B cell (primary cell): ENCODE measurements around the gene UBN1. TPM values are rescaled to one million over a fixed set of nuclear protein-coding genes. Genes with fewer than 3 reads are reported as not detected.

Experiments used
- ATAC-seq: fragments of 200-7000 bp; cut with Tn5 transposase; one replicate; pipeline ENCODE4 v1.10.0; 2021; ENCODE audit warnings: low read depth, mild to moderate bottlenecking, moderate number of reproducible peaks, moderate library complexity
- CTCF ChIA-PET: fragments of 350-600 bp; sonication (Branson Sonifier 250); formaldehyde crosslinking; loops from one replicate; lab custom pipeline; 2021; ENCODE audit warnings: antibody characterized with exemption, inconsistent platforms; lab: Charles Lee
- POLR2A ChIA-PET: fragments of 350-600 bp; sonication (Branson Sonifier 250); formaldehyde crosslinking; loops from one replicate; lab custom pipeline; 2021; ENCODE audit warnings: antibody characterized with exemption; lab: Charles Lee
- DNase-seq: peaks from one replicate; pipeline ENCODE4 v3.0.0; 2013
- H2AFZ ChIP-seq: 2 replicates; pipeline ENCODE4 v1.6.1; 2012; ENCODE audit warnings: mild to moderate bottlenecking, low read depth, low read length; ENCODE audit not compliant: insufficient read depth, poor library complexity, severe bottlenecking
- H3K27ac ChIP-seq, 2 donors: 1 replicate in 1 of 2; 2 replicates in 1 of 2; pipeline ENCODE4 v1.5.1; 2012 to 2013; ENCODE audit warnings: low read length in 2 of 2, mild to moderate bottlenecking in 2 of 2, moderate library complexity in 1 of 2
- H3K27me3 ChIP-seq, 4 experiments: fragments of 200-600 bp in 1 of 4; sonication (generic) in 1 of 4; replicated peaks in 1 of 4; 1 replicate in 2 of 4; 2 replicates in 2 of 4; pipeline versions ENCODE4 v1.6.1 to v1.7.0; 2013 to 2016; ENCODE audit warnings: low read length in 3 of 4, mild to moderate bottlenecking in 2 of 4, mixed read lengths in 1 of 4, moderate library complexity in 1 of 4; ENCODE audit not compliant: insufficient read depth in 4 of 4, control insufficient read depth in 3 of 4; ENCODE audit errors: control extremely low read depth in 1 of 4
- H3K36me3 ChIP-seq, 2 experiments: replicated peaks in 1 of 2; 1 replicate in 1 of 2; 2 replicates in 1 of 2; pipeline versions ENCODE4 v1.6.1 to v1.7.1; 2013; ENCODE audit warnings: low read length in 1 of 2; ENCODE audit not compliant: insufficient read depth in 2 of 2, control insufficient read depth in 1 of 2; ENCODE audit errors: control extremely low read depth in 1 of 2, extremely low read depth in 1 of 2
- H3K4me1 ChIP-seq, 2 donors: fragments of 200-600 bp in 1 of 2; sonication (generic) in 1 of 2; 1 replicate in 1 of 2; 2 replicates in 1 of 2; pipeline versions ENCODE4 v1.5.1 to v1.6.1; 2013 to 2017; ENCODE audit warnings: low read length in 2 of 2; ENCODE audit not compliant: control insufficient read depth in 2 of 2, insufficient read depth in 2 of 2
- H3K4me2 ChIP-seq: replicated peaks from 2 replicates; pipeline ENCODE3; 2012; ENCODE audit warnings: mild to moderate bottlenecking, low read depth, low read length; ENCODE audit not compliant: poor library complexity, severe bottlenecking
- H3K4me3 ChIP-seq, 5 experiments: fragments of 200-600 bp in 1 of 5; sonication (generic) in 1 of 5; 1 replicate in 3 of 5; 2 replicates in 2 of 5; pipeline versions ENCODE4 v1.5.1 to v1.7.0; 2011 to 2016; ENCODE audit warnings: low read length in 4 of 5, mild to moderate bottlenecking in 4 of 5, low read depth in 2 of 5, control low read depth in 1 of 5, moderate library complexity in 1 of 5; ENCODE audit not compliant: insufficient read depth in 1 of 5; ENCODE audit errors: control extremely low read depth in 1 of 5, extremely low read depth in 1 of 5
- H3K79me2 ChIP-seq: fragments of 200-600 bp; sonication (generic); one replicate; pipeline ENCODE4 v1.6.0; 2016; ENCODE audit warnings: low read length; ENCODE audit not compliant: control insufficient read depth, insufficient read depth
- H3K9ac ChIP-seq: fragments of 200-600 bp; sonication (generic); 2 replicates; pipeline ENCODE4 v1.6.1; 2017; ENCODE audit warnings: mild to moderate bottlenecking, low read length, moderate library complexity
- H3K9me3 ChIP-seq, 3 donors: one replicate each; pipeline versions ENCODE4 v1.6.1 to v1.7.1; 2013; ENCODE audit warnings: low read length in 2 of 3; ENCODE audit not compliant: control insufficient read depth in 2 of 3, insufficient read depth in 1 of 3; ENCODE audit errors: control extremely low read depth in 1 of 3
- H4K20me1 ChIP-seq: 2 replicates; pipeline ENCODE4 v1.6.0; 2012; ENCODE audit warnings: mild to moderate bottlenecking, low read length; ENCODE audit not compliant: insufficient read depth, control insufficient read depth, poor library complexity, severe bottlenecking
- H3K27ac Mint-ChIP-seq: one replicate; pipeline ENCODE4 v1.8.0; 2021; ENCODE audit warnings: mixed read lengths
- H3K27me3 Mint-ChIP-seq: one replicate; pipeline ENCODE4 v1.8.0; 2021; ENCODE audit warnings: mixed read lengths
- H3K4me1 Mint-ChIP-seq: one replicate; pipeline ENCODE4 v1.8.0; 2021; ENCODE audit warnings: mixed read lengths
- H3K4me3 Mint-ChIP-seq: one replicate; pipeline ENCODE4 v1.8.0; 2021; ENCODE audit warnings: mixed read lengths
- H3K9me3 Mint-ChIP-seq: one replicate; pipeline ENCODE4 v1.8.0; 2022; ENCODE audit warnings: mixed read lengths; ENCODE audit not compliant: insufficient read depth
- CTCF ChIP-seq: fragments of 200-600 bp; IDR thresholded peaks from one replicate; pipeline ENCODE4 v1.8.0; 2022; ENCODE audit warnings: antibody characterized with exemption, mild to moderate bottlenecking
- EZH2 ChIP-seq: IDR thresholded peaks from 2 replicates; pipeline ENCODE4 v1.6.1; 2012; ENCODE audit warnings: borderline replicate concordance, low read depth, mild to moderate bottlenecking, moderate library complexity, low read length; ENCODE audit not compliant: insufficient read depth, poor library complexity, severe bottlenecking
- WGBS: methylation state at CpG from one replicate; pipeline ENCODE4 v1.1.5; 2013; ENCODE audit warnings: missing lambda C conversion rate; ENCODE audit not compliant: insufficient coverage; 5-methylcytosine and 5-hydroxymethylcytosine counted together
- intact Hi-C: fragments of 100-400 bp; cut with micrococcal nuclease; formaldehyde crosslinking; loops from one replicate; pipeline ENCODE4 v1.10.0; 2022
- polyA plus RNA-seq: library from polyadenylated mRNA; depleted of rRNA; stranded (reverse); fragments of >200 nt; gene quantifications from 2 replicates; pipeline ENCODE4 v1.2.3, GENCODE V29; 2012
- total RNA-seq, 2 donors: library from RNA; stranded (reverse); fragments of 120-200 nt in 1 of 2; gene quantifications; 1 replicate in 1 of 2; 2 replicates in 1 of 2; pipeline versions ENCODE4 v1.2.3 to v1.2.4, GENCODE V29; 2013 to 2022

Gene UBN1
- total and polyA plus RNA-seq, 2 donors (not counting 1 experiment from before 2014, with no cell fraction given) = 16.6 to 38.1 TPM

DNA sequence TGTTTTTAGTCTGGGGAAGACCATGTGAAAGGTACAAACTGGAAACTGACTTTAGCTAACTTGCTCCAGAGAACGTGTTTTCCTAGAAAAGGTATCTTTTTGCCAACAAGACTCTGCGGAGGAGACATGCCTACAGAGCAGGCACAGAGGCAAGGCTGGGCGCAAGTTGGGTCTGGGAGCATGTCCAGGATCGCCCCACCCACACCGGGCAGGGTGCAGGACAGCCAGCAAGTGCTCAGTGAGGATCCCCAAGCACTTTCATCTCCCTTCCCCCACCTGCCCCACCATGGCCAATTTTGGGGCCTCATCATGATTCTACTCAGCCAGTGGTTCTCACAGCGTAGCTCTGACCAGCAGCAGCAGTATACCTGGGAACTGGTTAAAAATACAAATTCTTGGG, 26.6 kb upstream of the UBN1 start:
- POLR2A ChIA-PET = no interaction called here
- no peaks in the 10 kb centered on the region for H3K9me3 Mint-ChIP-seq
- no peak for TF ChIP-seq CTCF
- no peak for TF ChIP-seq EZH2
- Histone ChIP-seq H3K9me3 (no peaks in the 10 kb centered on the region), H3K4me2 (no peak overlapping the region), H3K4me3 (no peak overlapping the region), H3K79me2 (peaks cover 5% of the 10 kb centered on the region), H4K20me1 (peaks cover 10% of the 10 kb centered on the region), H3K36me3 (peaks cover 11 to 76% of the 10 kb centered on the region in 2 experiments), H3K27me3 (no peaks in the 10 kb centered on the region), H2AFZ (no peak overlapping the region), H3K27ac (no peak overlapping the region), H3K4me1 (no peaks in the 10 kb centered on the region), H3K9ac (no peak overlapping the region)
- 100% methylated on average over 6 of the region's 6 CpGs for WGBS
- H3K4me3 Mint-ChIP-seq = no peak overlapping the region
- ATAC-seq (no peak), DNase-seq (no peak)
- H3K4me1 Mint-ChIP-seq = no peaks in the 10 kb centered on the region
- intact Hi-C loops = no loop called here
- H3K27me3 Mint-ChIP-seq = no peaks in the 10 kb centered on the region
- no peak overlapping the region for H3K27ac Mint-ChIP-seq
- CTCF ChIA-PET = no interaction called here

DNA sequence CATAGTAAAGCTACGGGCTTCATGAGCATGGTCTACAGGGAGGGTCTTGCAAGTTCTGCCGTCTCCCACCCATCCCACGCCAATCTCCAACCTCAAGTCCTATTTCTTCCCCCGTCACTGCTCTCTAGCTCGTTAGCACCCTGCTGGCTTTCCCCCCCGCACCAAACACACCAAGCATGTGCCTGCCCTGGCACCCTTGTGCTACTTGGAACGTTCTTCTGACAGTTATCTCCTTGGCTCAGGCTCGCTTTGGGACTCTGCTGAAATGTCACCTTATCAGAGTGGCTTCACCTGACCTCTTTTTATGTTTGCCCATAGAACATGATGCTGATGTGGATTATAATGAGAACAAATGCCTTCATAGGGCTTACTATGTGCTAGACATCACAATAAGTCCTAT, 22.1 kb upstream of the UBN1 start:
- TF ChIP-seq EZH2 (no peak), CTCF (no peak)
- Mint-ChIP-seq H3K27me3 (no peaks in the 10 kb centered on the region), H3K9me3 (no peaks in the 10 kb centered on the region), H3K4me3 (no peak overlapping the region), H3K27ac (no peak overlapping the region), H3K4me1 (no peaks in the 10 kb centered on the region)
- intact Hi-C loops = no loop called here
- Histone ChIP-seq H3K27ac (no peak overlapping the region), H4K20me1 (peaks cover 32% of the 10 kb centered on the region), H2AFZ (no peak overlapping the region), H3K9ac (no peak overlapping the region), H3K4me2 (no peak overlapping the region), H3K4me3 (no peak overlapping the region), H3K4me1 (no peaks in the 10 kb centered on the region), H3K9me3 (no peaks in the 10 kb centered on the region), H3K79me2 (peaks cover 30% of the 10 kb centered on the region), H3K27me3 (no peaks in the 10 kb centered on the region), H3K36me3 (peaks cover 12 to 78% of the 10 kb centered on the region in 2 experiments)
- ATAC-seq (no peak), DNase-seq (no peak)
- ChIA-PET CTCF (no interaction called here), POLR2A (no interaction called here)
- WGBS = 100% methylated on average over 7 of the region's 8 CpGs
